Measurements from ENCODE around the gene ADAP2.
"Not testable (repeated sequence)": the region's sequence is repeated elsewhere in the genome, so short reads cannot be mapped to it uniquely, and the experiment has no call there.

The ADAP2 gene, protein sequence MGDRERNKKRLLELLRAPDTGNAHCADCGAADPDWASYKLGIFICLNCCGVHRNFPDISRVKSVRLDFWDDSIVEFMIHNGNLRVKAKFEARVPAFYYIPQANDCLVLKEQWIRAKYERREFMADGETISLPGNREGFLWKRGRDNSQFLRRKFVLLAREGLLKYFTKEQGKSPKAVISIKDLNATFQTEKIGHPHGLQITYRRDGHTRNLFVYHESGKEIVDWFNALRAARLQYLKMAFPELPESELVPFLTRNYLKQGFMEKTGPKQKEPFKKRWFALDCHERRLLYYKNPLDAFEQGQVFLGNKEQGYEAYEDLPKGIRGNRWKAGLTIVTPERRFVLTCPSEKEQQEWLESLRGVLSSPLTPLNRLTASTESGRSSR

DNA sequence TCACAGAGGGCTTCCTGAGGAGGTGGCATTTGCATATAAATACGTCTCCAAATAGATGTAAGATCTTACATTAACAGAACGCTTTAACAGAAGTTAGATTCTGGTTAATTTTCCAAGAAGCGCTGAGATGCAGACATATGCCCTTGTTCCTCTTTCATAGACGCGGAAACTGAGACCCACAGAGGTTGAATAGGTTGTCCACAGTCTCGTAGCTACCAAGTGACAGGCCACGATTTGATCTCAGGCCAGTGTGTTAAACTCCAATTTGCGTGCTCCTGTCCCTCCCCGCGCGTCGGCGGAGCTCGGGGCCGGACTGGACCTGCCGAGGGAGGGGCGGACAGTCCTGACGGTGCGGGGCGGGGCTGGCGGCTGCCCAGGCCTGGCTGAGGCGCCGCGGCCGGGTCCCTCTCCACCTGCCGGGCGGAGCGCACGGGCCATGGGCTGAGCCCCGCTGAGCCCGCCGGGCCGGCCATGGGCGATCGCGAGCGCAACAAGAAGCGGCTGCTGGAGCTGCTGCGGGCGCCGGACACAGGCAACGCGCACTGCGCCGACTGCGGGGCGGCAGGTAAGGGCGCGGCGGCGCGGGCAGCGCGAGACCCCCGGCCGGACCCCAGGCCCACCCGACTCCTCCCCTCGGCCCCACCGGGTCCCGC, at the start of gene ADAP2:
Gene ADAP2 (plus strand): TSS at position 402 of the 653 bp plus-strand sequence. CDS start 70 bp downstream, at position 472.
- DNase-seq (ENCODE audit: low read depth, low spot score): no peak

GRCh38 chr17:30886187-30886586, 35.6 kb upstream of the ADAP2 start:
- no peak for DNase-seq (ENCODE audit: low read depth, low spot score)

GRCh38 chr17:30894236-30894635, 27.5 kb upstream of the ADAP2 start:
- DNase-seq (ENCODE audit: low read depth, low spot score): no peak

DNA sequence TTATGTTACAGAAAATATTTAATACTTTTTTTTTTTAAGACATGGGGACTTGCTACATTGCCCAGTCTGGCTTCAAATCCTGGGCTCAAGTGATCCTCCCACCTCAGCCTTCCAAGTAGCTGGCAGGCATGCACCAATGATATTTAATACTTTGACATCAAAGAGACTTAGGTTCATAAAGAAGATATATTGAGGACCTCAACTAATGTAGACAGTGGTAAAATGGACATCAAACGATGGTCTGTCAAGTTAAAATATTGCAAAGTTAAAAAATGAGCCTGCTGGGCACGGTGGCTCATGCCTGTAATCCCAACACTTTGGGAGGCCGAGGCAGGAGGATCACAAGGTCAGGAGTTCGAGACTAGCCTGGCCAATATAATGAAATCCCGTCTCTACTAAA, 24.4 kb upstream of the ADAP2 start:
- DNase-seq (ENCODE audit: low read depth, low spot score): no peak

GRCh38 chr17:30905742-30906100, 16.0 kb upstream of the ADAP2 start:
- no peak for DNase-seq (ENCODE audit: low read depth, low spot score)

DNA sequence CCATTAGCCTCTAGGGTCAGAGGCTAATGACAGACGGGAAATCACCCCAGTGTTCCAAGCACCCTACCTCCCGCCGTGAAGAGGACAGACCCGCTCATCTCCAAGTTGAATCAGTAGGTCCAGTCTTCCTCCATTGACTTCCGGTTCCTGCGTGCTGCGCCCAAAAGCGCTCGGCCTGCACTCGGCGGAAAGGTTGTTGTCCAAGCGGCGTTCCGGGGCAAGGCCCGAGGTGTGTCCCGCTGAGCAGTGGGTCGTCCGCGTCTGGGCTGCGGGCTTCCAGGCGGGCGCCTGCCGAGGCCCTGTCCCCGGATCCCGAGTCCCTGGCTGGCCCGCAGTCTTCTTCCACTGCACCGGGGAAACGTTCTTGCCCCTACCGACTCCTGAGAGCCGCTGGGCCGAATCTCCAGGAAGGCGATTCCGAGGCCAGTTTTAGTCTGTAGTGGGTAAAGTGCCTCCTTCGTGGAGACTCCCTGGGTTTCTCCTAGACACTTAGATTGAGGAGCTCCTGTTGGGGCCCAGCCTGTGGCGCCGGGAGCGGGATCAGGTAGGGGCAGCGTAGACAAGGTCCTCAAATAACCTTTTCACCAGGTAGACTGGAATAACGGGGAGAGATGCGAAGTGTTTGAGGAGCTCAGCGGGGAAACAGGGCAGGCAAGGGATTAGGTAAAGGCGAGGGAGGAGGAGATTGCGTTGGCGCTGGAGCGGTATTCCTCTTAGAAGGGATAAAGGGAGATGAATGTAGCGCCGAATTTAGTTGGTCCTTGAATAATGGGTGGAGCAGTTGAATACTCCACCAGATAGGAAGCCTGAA, 15.4 kb upstream of the ADAP2 start, which contains the start of gene TEFM:
Gene TEFM (minus strand): TSS at position 138 of the 811 bp plus-strand sequence. CDS start 40 bp downstream, at position 98.
- DNase-seq (ENCODE audit: low read depth, low spot score): peak; percentile 86

- no peak for DNase-seq (ENCODE audit: low read depth, low spot score)
Measured at GRCh38 chr17:30908717-30909420, 12.9 kb upstream of the ADAP2 start.

- DNase-seq (ENCODE audit: low read depth, low spot score): not testable (repeated sequence)
Measured at GRCh38 chr17:30910151-30910550, 11.6 kb upstream of the ADAP2 start.

GRCh38 chr17:30913955-30914354, 7.8 kb upstream of the ADAP2 start:
- DNase-seq (ENCODE audit: low read depth, low spot score): no peak

GRCh38 chr17:30915833-30916611, 5.7 kb upstream of the ADAP2 start:
- no peak for DNase-seq (ENCODE audit: low read depth, low spot score)

DNA sequence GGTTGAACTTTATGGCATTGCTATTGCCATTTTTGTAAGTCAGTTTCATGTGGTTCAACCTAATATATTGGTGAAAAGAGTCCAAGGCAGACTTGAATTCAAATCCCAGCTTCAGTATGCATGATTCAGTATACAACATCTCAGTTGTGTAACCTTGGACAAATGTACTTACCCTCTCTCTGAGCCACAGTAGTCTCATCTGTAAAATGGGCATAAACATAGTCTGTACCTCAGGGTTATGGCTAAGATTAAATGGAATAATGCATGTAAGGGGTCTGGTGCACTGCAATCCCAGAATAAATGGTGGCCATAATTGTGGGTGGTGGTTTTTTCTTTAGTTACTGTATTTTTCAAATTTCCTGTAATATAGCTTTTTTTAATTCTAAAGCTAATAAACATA, 4.7 kb upstream of the ADAP2 start:
- no peak for DNase-seq (ENCODE audit: low read depth, low spot score)

DNA sequence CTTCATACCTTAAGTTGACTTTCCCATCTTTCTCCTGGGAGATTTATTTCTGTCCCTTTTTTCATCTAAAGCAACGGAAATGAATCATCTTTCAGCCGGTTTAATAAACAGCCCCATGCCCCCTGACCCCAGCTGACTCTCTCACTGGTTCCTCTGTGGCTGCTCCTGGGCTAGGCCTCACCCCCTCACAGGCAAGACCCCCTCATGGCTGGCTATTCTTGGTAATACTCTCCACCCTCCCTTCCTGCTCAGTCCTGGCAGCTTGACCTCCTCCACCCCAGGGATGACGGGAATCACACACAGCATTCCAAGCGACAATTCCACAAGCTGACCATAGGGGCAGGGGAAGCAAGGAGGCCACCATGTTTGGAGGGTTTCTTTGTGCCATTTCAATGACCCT, 1.5 kb upstream of the ADAP2 start:
- DNase-seq (ENCODE audit: low read depth, low spot score): no peak

GRCh38 chr17:30920683-30921543, 832 bp upstream of the ADAP2 start:
- DNase-seq (ENCODE audit: low read depth, low spot score): no peak

DNA sequence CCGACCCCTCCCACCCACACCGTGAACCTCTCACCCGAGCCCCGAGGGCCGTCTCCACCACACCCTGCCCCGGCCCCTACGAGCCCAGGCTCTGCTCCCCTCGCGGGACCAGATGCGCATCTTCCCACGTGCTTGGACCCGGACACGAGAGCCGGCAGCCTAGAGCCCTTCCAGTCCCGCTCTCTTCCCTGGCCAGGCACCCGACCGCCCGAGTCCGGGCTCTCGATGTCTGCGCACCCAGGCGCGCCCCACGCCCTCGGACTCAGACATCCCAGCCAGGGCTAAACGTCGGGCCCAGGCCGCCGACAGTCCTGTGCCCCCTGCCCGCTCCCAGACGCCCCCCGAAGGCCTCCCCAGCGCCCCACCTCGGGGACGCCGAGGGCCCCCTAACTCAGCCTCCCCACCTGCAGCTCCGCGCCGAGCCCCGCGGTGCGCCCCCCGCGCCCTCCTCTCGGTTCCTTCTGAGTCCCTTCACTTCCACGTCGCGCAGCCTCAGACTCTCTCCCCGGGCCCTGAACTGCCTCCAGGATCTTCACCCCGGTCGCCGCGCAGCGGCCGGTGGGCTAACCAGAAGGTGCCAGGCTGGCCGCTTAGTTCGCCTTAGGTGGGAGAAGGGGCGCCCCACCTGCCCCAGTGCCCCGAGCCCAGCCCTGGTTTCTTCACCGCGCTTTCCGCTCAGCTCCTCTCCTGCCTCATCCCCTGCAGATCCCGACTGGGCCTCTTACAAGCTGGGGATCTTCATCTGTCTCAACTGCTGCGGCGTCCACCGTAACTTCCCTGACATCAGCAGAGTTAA, 688 bp downstream of the ADAP2 start:
- DNase-seq (ENCODE audit: low read depth, low spot score): no peak

DNA sequence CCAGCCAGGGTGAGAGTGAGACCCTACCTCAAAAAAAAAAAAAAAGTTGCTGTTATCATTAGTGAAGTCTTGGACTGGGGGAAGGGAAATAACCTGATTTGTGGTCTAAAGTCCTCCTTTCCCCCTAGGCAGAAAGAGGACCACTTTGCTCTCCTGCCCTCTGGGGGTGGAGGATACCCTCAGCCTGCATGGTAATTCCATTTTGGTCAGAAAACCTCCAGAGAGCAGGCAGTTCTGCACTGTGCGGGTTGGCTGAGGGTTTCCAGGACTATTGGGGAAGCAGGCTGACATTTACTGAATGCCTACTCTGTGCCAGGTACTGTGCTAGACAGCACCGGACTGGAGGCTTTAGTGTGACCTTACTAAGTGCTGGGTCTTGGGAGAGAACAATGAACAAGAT, 2.6 kb downstream of the ADAP2 start:
- DNase-seq (ENCODE audit: low read depth, low spot score): no peak

DNA sequence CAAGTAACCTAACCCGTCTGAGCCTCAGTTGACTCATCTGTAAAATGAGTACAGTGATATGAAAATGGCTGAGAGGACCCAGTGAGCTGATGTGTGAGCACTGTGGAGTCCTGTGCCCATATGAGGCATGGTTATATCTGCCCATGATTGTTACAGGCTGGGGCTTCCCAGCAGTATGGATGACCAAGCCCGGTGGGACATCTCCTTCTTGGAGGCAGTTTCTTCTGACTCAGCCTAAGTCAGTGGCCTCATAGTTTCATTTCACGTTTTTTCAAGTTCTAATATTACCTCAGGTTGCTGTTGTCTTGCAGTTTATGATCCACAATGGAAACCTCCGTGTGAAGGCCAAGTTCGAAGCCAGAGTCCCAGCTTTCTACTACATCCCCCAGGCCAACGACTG, 4.8 kb downstream of the ADAP2 start:
- no peak for DNase-seq (ENCODE audit: low read depth, low spot score)

GRCh38 chr17:30927756-30928155, 6.0 kb downstream of the ADAP2 start:
- no peak for DNase-seq (ENCODE audit: low read depth, low spot score)

DNA sequence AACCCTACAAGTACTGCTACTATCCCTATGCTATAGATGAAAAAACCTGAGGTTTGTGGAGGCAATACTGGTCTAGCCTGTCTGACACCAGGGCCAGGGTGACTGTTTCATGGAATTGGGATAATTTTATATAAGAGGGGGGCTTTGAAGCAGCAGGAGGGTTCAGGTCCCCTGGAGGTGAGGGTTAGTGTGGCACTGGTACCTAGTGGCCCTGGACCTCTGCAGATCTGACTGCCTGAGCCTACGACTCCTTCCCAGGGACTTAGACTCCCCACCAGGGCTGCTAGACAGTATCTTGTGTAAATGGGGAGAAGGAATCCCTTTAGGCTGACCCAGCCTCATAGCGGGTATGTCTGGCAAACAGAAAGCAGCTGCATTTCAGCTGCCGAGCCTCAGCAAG, 6.8 kb downstream of the ADAP2 start:
- no peak for DNase-seq (ENCODE audit: low read depth, low spot score)

DNA sequence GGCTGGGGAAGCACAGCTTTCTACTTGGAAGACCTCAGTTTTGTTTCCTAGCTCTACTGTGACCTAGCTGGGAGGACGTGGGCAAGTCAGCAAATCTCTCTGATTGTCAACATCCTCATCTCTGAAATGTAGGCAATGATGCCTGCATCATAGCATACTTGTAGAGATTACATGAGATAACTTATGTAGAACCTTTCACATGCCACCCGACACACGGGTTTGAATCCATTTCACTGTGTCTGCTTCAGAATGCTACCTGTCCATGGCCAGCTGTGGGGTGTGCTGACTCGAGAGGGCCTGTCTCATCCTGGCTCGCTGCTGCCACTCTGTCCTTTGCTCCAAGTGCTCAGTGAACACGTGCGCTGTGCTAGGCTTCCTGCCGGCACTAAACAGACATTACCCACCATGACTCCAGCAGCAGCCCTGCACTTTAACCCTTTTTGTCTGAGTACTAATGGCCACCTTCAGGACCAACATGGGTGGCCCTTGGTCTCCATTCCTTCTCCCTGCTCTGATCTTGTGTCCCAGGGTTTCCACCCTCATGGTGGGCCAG, 7.4 kb downstream of the ADAP2 start:
- no peak for DNase-seq (ENCODE audit: low read depth, low spot score)
